Fibroblast of the conjunctiva (primary cell): Measurements from ENCODE around the gene SGMS1.
"Not testable (repeated sequence)": the region's sequence is repeated elsewhere in the genome, so short reads cannot be mapped to it uniquely, and the experiment has no call there.

Experiments
- DNase-seq: peaks from one replicate; pipeline ENCODE4 v3.0.0-alpha.2; 2010; ENCODE audit warnings: low read depth

Gene SGMS1

DNA sequence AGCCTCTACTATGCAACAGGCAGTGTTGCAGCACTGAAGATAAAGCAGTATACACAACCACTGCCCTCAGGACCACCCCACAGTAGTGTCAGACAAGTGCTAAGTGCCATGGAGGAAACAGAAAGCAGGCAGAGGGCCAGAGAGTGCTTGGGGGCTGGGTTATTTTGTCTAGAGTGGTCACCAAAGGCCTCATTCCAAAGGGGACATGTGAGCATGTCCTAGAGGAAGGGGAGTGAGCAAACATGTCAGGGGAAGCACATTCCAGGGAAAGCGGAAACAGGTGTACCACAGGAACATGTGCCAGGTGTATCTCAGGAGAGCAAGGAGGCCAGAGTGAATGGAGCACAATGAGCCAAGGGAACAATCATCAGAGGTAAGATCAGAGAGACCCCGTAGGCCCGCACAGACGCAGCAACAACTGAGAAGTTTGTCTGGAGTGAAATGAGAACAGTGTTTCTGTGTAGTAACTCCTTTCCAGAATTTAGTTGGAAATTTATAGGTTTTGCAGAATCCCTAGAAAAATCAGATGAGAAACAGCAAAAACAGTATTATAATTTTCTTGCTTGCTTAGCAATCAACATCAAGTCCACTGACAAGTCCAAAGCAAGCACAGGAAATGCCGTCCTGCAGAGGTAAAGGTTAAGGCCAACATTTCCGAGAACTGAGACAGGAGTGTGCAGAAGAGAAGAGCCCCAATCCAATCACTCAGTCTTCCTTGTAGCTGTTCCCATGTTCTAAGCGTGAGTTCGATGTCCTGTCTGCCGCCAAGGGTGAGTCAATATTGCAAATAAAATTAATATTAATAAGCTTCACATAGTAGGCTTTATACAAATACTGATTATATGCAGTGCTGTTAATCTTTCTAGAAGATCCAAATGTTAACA, 67.3 kb downstream of the SGMS1 start:
- DNase-seq = no peak

DNA sequence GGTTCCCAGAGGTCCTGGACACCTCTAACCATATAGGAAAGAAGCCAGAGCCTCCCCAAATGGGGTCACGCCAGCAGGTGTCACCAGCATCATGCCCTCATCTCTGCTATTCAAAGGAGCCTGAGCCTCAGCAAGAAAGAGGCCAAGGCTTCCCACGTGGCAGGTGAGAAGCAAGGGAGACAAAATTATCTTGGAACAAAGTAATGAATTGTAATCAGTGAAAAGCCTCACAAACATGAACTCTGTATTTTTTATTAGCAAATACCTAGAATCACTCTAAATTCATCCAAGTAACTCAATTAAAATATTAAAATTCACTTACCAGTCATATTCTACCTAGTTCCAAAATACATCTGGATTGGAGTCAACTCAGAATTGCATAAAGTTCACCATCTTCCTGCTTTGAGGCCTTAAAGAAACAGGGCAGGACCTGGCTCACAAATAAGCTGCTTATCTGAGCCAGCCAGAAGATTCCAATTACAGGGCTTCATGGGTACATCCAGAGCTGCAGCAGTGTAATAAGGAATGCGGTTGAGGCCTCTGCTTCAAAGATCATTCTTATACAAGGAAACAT, 68.7 kb downstream of the SGMS1 start:
- peak; percentile 61 for DNase-seq

DNA sequence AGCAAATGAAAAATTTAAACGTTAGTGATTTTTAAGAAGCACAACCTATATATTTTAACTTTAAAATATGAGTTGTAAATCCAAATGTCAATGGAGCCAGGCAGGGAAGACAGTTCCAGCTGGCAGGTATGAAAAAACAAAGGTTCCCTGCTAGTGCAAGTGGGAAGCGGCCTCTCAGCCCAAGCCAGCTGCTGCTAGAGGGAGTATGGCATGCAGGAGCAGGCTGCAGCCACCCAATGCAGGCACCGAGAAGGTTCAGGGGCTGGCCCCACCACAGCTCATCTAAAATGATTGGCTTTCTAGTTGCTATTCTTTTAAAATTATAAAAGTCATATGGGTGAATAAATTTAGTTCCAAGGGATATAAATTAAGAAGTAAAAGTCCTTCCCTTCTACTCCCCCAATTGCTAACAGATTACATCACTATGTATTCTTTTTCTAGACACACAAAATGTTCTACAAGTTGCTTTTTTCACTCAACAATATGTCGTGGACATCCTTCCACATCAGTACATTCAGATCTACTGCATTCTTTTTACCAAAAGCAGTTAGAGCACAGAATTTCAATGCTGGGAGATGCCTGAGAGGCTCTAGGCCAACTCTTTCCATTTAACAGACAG, 69.3 kb downstream of the SGMS1 start:
- no peak for DNase-seq

DNA sequence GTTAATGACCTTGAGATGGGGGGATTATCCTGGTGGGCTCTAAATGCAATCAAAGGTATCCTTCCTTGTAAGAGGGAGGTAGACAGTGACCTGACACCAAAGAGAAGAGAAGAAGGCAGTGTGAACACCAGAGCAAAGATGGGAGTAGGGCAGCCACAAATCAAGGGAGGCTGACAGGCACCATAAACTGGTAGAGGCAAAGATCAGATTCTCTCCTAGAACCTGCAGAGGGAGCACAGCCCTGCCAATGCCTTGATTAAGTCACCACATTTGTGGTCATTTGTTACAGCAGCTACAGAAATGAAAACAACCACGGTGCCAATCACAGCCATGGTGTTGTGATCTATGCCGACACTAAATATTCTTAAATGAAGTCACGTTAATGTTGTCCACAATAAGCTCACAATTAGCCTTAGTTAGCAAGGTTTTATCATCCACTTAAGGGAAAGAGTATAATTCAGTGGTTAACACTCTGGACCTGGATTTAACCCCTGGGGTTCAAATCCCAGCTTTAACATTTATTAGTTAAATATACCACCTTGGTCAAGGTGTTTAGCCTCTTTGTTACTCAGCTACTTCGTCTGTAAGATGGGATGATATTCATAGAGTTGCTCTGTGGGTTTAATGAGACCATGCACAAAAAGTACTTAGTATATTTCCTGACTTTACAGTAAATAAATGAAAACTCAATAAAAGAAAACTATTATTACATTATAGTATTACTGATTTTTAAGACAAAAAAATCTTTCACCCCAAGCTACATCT, 70.8 kb downstream of the SGMS1 start:
- DNase-seq = no peak

DNA sequence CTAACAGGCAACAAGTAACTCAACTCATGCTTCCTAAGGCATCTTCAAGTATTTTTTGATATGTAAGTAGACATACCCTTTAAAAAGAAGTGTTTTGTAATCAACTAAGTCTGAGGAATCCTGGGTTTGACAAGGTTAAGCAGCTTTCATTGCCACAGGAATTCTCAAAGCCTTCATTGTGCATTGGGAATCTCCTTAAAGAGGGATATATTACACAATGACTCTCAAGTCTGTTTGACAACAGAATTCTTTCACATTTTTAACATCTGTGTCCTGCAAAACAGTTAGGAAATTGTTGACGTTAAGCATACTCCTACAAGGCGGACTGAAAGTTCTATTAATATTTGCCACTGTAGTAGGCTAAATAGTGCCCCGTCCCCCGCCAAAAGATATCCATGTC, 71.4 kb downstream of the SGMS1 start:
- DNase-seq = peak; percentile 74

DNA sequence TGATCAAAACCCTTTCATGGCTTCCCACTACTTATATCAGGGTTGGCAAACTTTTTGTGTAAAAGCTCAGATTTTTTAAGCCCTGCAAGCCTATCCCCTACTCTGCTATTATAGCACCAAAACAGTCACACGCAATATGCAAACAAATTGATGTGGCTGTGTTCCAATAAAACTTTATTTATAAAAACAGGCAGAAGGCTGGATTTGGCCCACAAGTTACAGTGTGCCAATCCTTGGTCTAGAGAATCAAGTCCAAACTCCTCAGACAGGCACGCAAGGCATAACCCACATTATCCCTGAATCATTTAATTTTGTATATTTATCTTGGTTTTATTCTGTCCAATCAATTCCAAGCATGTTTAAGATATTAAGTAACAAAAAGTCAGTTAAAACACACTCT, 71.9 kb downstream of the SGMS1 start:
- no peak for DNase-seq

DNA sequence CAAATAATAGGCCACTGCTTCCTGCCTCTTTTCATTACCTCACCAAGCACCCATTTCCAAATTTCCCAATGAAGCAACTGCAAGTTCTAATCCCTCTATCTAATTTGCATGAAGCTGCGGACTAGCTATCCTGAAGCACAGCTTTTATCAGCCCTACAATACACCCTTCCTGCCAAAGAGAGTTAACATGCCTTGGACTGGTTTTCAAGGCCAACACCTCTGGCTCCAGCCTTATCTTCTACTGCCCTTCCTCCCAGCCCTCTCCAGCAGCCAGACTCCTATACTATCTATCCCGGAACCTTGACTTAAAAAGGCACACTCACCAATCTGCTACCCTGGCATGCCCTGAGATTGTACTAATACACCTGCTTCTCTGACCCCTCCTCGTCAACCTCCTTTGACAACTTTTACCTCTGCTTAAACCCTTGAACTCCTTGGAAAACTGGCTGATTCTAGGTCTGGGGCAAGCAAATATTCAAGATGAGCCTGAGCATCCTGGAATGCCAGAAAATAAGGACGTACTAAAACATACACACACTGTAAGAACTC, 73.4 kb downstream of the SGMS1 start:
- no peak for DNase-seq

DNA sequence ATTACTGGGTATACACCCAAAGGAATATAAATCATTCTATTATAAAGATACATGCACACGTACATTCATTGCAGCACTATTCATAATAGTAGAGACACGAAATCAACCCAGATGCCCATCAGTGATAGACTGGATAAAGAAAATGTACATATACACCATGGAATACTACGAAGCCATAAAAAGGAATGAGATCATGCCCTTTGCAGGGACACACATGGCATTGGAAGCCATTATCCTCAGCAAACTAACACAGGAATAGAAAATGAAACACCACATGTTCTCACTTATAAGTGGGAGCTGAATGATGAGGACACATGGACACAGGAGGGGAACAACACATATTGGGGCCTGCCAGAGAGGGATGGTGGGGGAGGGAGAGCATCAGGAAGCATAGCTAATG, 74.6 kb downstream of the SGMS1 start:
- DNase-seq = not testable (repeated sequence)

DNA sequence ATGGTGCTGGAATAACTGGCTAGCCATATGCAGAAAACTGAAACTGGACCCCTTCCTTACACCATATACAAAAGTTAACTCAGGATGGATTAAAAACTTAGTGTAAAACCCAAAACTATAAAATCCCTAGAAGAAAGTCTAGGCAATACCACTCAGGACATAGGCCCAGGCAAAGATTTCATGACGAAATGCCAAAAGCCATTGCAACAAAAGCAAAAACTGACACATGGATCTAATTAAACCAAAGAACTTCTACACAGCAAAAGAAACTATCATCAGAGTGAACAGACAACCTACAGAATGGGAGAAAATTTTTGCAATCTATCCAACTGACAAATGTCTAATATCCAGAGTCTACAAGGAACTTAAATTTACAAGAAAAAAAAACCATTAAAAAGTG, 75.3 kb downstream of the SGMS1 start:
- DNase-seq = peak; percentile 52

DNA sequence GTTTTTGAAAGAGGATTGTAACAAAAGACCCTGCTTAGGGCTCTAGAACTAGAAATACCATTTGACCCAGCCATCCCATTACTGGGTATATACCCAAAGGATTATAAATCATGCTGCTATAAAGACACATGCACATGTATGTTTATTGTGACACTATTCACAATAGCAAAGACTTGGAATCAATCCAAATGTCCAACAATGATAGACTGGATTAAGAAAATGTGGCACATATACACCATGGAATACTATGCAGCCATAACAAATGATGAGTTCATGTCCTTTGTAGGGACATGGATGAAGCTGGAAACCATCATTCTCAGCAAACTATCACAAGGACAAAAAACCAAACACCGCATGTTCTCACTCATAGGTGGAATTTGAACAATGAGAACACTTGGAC, 77.5 kb downstream of the SGMS1 start:
- not testable (repeated sequence) for DNase-seq

DNA sequence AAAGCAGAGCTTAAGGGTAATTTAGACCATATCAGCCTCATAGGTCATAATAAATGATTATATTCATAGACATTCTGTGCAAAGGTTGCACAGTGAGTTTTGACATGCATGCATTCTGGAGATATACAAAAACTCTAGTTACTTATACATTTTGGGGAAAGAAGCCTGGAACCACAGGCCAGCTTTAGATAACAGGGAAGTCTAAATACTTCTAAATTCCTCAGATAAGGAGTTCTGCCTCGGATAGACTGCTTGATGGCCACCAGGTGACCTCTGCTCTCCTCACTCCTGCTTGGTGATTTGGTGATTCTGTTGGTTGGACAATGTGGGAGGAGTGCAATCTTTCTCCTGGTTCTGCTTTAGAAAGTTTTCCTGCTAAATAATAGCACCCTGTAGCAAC, 77.9 kb downstream of the SGMS1 start:
- DNase-seq = no peak

DNA sequence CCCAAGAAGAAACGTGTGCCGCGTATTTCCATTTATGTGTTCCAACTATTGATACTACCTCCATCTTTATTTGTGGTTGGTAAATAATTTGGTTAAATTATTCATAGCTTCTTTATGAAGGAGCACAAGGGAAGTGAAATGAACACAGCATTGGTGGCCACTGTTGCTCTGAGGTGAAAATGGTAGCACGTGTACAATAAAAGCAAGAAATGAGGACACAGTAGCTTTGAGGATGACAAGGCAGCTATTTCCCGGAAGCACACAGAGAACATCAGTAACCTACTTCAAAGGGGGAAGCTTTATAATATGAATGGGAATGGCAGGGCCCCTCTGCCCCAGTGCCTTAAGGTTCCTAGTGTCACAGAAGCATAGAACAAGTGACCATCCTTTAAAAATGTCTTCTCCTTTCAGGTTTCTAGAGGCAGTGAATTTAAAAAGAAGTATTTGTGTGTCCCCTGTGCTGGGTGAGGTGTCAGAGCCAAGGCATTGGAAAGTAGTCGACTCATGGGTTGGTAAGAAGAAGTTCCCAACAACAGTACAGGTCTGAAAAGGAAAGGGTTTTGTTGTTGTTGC, 78.8 kb downstream of the SGMS1 start:
- DNase-seq = no peak

DNA sequence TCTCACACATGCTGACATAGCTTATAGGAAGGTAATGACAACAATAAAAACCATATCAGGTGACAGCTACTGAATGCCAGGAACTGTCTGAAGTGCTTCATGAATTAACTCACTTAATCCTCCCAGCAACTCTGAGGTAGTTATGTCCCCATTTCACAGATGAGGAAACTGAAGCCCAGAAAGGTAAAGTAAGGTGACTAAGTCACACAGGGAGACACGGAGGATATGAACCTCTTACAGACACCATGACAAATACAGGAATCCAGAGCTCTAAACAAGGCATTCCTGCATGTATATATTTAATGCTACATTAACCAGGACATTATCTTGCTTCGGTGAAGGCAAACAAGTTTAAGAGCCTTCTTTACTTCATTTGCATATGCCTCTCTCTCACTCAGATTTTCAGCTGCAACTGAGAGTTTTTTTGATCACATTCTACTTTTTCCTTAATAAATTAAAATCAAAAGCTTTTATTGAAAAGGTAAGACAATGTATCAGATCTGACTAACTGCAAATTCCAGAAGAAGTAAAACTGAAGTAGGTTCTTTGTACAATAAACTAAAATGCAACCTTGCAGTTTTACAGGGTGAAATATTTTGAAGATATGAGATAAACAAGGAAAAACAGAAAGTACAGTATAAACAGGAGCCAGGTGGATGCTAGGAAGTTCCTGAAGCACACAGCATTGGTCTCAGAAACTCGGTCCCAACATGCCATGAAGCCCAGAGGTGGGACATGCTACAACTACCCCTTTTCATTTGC, 79.5 kb downstream of the SGMS1 start:
- DNase-seq = no peak

DNA sequence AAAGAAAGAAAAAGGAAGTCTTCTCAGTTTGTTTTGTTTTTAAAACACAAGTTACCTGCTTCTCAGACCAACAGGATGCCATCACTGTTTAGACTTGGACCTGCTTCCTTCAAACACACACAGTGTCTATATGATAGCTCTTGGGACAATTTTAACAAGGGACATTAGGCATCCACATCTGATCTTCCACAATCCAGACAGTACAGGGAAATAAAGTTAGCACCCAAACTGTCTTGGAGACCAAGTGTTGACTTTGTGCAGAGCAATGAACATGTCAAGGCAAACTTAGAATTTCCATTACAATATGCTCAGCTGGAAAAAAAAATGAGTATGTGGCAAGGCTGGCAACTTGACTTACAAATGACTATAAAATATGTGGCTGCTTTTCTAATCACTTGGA, 80.9 kb downstream of the SGMS1 start:
- no peak for DNase-seq

DNA sequence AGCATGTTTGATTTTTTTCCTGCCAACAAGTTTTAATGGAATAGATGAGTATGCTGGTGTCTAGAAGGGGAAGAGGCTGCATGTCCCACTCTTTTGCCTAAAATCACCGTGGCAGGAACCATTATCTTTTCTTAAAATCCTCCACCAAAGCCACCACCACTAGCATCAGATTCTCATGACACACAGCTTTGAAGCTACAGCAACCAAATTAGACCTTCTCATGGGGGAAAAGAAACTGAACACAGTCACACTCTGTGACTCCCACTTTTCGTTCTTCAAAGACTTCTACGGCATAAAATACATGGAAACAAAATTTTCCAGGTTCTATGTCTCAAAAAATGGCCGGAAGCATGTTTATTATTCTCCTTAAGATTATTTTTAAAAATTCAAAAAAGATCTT, 81.8 kb downstream of the SGMS1 start:
- DNase-seq = no peak

DNA sequence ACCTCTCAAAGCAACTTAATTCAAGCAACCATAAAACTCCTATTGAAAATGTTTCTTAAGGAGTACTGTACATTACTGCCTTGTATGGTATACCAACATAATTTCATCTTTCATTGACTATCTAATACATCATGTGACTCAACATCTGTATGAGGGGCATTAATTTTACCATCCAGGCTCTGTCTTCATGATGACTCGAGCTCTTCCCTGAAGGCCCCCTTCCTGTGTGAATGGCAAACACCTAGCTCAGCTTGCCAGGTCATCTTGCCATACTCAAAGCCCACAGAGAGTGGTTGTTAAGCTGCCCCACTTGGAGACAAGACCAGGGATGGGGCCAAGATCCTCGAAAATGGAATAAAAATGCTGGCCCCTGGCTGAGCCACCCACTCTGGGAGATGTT, 82.4 kb downstream of the SGMS1 start:
- DNase-seq = no peak

DNA sequence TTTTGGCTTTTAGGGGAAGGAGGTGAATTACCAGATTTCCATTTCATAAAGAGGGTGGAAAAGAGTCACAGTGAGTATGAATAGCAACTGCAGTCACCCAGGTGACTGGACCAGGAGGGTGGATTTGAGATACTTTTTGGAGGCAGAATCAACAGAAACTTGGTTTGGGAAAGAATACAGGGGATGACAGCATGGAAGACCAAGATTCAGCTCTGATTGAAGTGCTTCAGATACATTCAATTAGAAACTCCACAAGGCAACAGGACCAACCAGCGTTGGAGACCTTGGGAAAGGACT, 83.0 kb downstream of the SGMS1 start:
- no peak for DNase-seq

DNA sequence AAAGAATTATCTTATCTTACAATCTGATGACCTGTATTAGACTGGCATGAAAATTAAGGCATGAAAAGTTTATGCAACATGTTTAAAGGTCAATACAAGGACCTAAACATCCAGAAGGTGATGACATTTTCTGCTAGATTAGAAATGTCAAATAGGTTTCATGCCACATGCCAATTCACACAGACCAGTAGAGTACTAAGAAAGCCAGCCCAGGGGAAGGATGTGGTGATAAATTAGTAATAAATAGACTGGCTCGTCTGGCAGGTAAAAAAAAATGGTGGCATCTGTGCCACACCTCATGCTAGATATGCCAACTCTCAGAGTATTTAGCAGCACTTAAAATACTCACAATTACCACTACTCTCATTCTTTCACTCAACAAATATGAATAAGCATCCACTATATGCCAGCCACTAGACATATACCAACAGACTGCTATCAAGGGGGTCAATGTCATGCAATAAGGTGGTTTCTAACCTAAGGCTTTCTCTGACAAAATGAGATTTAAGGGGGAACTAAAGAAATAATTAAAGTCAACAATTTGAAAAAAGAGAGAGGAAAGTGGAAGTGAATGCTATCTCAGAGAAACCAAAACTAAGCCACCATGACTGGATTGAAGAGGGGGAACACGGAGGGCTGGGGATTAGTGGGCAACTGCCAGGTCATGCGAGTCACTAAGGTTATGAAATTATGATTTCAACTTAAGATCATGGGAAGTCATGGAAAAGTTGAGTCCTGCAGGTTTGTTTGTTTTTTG, 83.5 kb downstream of the SGMS1 start:
- DNase-seq = no peak

DNA sequence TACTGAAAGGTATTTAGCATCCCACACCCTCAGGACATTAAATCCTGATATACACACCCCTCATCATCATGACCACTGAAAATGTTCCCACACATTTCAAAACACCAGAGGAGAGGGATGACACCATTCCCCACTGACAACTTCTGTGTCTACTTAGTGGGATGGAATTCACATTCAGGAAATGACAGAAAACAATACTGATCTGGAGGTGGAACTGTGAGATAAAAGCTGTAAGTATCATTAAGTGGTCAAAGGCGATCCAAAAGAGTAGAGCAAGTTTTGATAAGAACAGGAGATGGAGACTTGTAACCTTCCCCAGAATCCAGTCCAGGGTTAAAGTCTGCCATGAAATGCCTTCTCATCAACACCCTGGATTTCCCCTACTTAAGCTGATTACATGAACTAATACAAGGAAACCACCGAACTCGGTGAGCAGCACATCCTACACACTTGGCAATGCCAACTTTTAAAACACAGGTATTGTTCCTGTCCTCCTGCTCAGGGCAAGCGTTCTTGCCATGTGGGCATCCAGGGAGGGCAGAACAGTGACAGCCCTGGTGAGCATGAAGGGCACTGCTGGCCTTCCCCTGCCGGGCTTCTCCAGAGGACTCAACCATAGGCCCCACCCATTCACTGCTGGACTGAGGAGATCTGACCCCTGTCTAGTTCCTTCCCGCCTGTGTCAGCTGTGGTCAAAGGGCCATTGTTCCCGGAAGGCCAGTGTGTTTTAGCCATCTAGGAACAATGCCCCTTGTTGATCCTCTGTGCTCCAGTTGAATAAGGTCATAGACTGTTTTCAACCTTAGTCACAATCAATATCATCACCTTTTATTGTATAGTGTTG, 85.0 kb downstream of the SGMS1 start:
- no peak for DNase-seq
